H1 (cell line): Measurements from ENCODE around the gene RAD51B. TPM values are rescaled to one million over a fixed set of nuclear protein-coding genes. Genes with fewer than 3 reads are reported as not detected.

Experiments
- CTCF ChIA-PET: fragments of 300-600 bp; sonication (Branson Sonifier 250); formaldehyde crosslinking; loops from one replicate; lab custom pipeline; 2021; ENCODE audit not compliant: partially characterized antibody; lab: Charles Lee
- POLR2A ChIA-PET: fragments of 300-600 bp; sonication (Branson Sonifier 250); formaldehyde crosslinking; loops from one replicate; lab custom pipeline; 2021; ENCODE audit warnings: inconsistent platforms; ENCODE audit not compliant: partially characterized antibody; lab: Charles Lee
- DNase-seq, 2 experiments: peaks; one replicate each; pipeline versions ENCODE4 v3.0.0 to v3.0.0-alpha.2; 2010 to 2022; ENCODE audit warnings: low spot score in 2 of 2, low read depth in 1 of 2, mixed read lengths in 1 of 2
- FAIRE-seq: peaks from 2 replicates; lab custom pipeline; 2011; peaks lifted over from hg19 to GRCh38; lab: Jason Lieb, UNC
- H2AFZ ChIP-seq: 2 replicates; pipeline ENCODE4 v1.8.1; 2012; ENCODE audit warnings: low read length, inconsistent platforms
- H2AK5ac ChIP-seq: 2 replicates; pipeline ENCODE4 v1.6.1; 2013; ENCODE audit warnings: low read depth, low read length
- H2BK120ac ChIP-seq: replicated peaks from 2 replicates; pipeline ENCODE3; 2013; ENCODE audit warnings: low read depth, low read length, inconsistent platforms
- H2BK12ac ChIP-seq: 2 replicates; pipeline ENCODE4 v1.6.1; 2013; ENCODE audit warnings: low read depth, low read length
- H2BK15ac ChIP-seq: 2 replicates; pipeline ENCODE4 v1.6.1; 2013; ENCODE audit warnings: low read length
- H2BK20ac ChIP-seq: 2 replicates; pipeline ENCODE4 v1.6.1; 2013; ENCODE audit warnings: low read length
- H2BK5ac ChIP-seq: 2 replicates; pipeline ENCODE4 v1.6.1; 2013; ENCODE audit warnings: low read depth, low read length
- H3K14ac ChIP-seq: 2 replicates; pipeline ENCODE4 v1.6.1; 2013; ENCODE audit warnings: inconsistent platforms; ENCODE audit not compliant: insufficient read length
- H3K18ac ChIP-seq: 2 replicates; pipeline ENCODE4 v1.6.1; 2013; ENCODE audit warnings: low read length; ENCODE audit errors: extremely low read depth
- H3K23ac ChIP-seq: 2 replicates; pipeline ENCODE4 v1.6.1; 2013; ENCODE audit warnings: inconsistent platforms; ENCODE audit not compliant: insufficient read length
- H3K23me2 ChIP-seq: 2 replicates; pipeline ENCODE4 v1.6.1; 2013; ENCODE audit warnings: low read depth, low read length
- H3K27ac ChIP-seq: 2 replicates; pipeline ENCODE4 v1.6.1; 2011; ENCODE audit warnings: low read depth, low read length, inconsistent platforms
- H3K27me3 ChIP-seq, 4 experiments: replicated peaks in 1 of 4; 1 replicate in 1 of 4; 2 replicates in 3 of 4; pipeline versions ENCODE4 v1.6.1 to v1.8.1; 2011 to 2013; ENCODE audit warnings: low read length in 3 of 4, mild to moderate bottlenecking in 3 of 4, inconsistent platforms in 2 of 4, mixed read lengths in 2 of 4, moderate library complexity in 1 of 4; ENCODE audit not compliant: control insufficient read depth in 3 of 4, insufficient read depth in 3 of 4; ENCODE audit errors: extremely low read depth in 1 of 4
- H3K36me3 ChIP-seq, 4 experiments: 2 replicates each; pipeline versions ENCODE4 v1.6.1 to v1.8.1; 2011 to 2013; ENCODE audit warnings: mild to moderate bottlenecking in 4 of 4, low read length in 3 of 4, moderate library complexity in 2 of 4, control low read depth in 1 of 4, inconsistent platforms in 1 of 4; ENCODE audit not compliant: insufficient read depth in 4 of 4, control insufficient read depth in 2 of 4
- H3K4ac ChIP-seq: replicated peaks from 2 replicates; pipeline ENCODE3; 2013; ENCODE audit warnings: low read length, low read depth, mixed read lengths, inconsistent platforms; ENCODE audit not compliant: insufficient read length
- H3K4me1 ChIP-seq, 4 experiments: replicated peaks in 1 of 4; 1 replicate in 1 of 4; 2 replicates in 3 of 4; pipeline versions ENCODE4 v1.6.1 to v1.8.1; 2011 to 2013; ENCODE audit warnings: low read length in 3 of 4, inconsistent platforms in 2 of 4, mixed read lengths in 1 of 4; ENCODE audit not compliant: insufficient read depth in 4 of 4, control insufficient read depth in 3 of 4
- H3K4me2 ChIP-seq, 2 experiments: 2 replicates each; pipeline versions ENCODE4 v1.6.1 to v1.8.1; 2011 to 2013; ENCODE audit warnings: low read depth in 2 of 2, low read length in 2 of 2, control low read depth in 1 of 2, inconsistent platforms in 1 of 2, mild to moderate bottlenecking in 1 of 2; ENCODE audit not compliant: insufficient read depth in 1 of 2
- H3K4me3 ChIP-seq, 4 experiments: fragments of 200-600, 300-600 bp in 1 of 4; sonication (generic), shearing (Covaris generic), sonication (Bioruptor Twin) in 1 of 4; 2 replicates each; pipeline versions ENCODE4 v1.5.1 to v1.8.1; 2011 to 2016; ENCODE audit warnings: low read length in 4 of 4, low read depth in 3 of 4, control low read depth in 2 of 4, inconsistent platforms in 2 of 4, mild to moderate bottlenecking in 2 of 4, mixed read lengths in 1 of 4, moderate library complexity in 1 of 4; ENCODE audit not compliant: insufficient read depth in 2 of 4; ENCODE audit errors: extremely low read depth in 1 of 4
- H3K56ac ChIP-seq: replicated peaks from 2 replicates; pipeline ENCODE3; 2013; ENCODE audit warnings: low read depth, mild to moderate bottlenecking, mixed read lengths, low read length, inconsistent platforms; ENCODE audit not compliant: insufficient read length
- H3K79me1 ChIP-seq: 2 replicates; pipeline ENCODE4 v1.6.1; 2013; ENCODE audit warnings: low read depth, low read length, control low read depth
- H3K79me2 ChIP-seq, 2 experiments: 2 replicates each; pipeline versions ENCODE4 v1.6.1 to v1.8.1; 2012 to 2013; ENCODE audit warnings: low read length in 2 of 2, mild to moderate bottlenecking in 2 of 2, inconsistent platforms in 1 of 2; ENCODE audit not compliant: insufficient read depth in 2 of 2, control insufficient read depth in 1 of 2
- H3K9ac ChIP-seq, 4 experiments: replicated peaks in 1 of 4; 1 replicate in 1 of 4; 2 replicates in 3 of 4; pipeline versions ENCODE4 v1.6.1 to v1.8.1; 2011 to 2013; ENCODE audit warnings: low read depth in 3 of 4, low read length in 3 of 4, control low read depth in 2 of 4, mild to moderate bottlenecking in 2 of 4, moderate library complexity in 2 of 4, inconsistent platforms in 1 of 4; ENCODE audit errors: extremely low read depth in 1 of 4
- H3K9me3 ChIP-seq, 2 experiments: 2 replicates each; pipeline versions ENCODE4 v1.6.1 to v1.8.1; 2012 to 2013; ENCODE audit warnings: mild to moderate bottlenecking in 2 of 2, moderate library complexity in 2 of 2, control low read depth in 1 of 2, inconsistent platforms in 1 of 2, low read depth in 1 of 2, low read length in 1 of 2, mixed read lengths in 1 of 2; ENCODE audit not compliant: insufficient read depth in 2 of 2
- H4K20me1 ChIP-seq, 2 experiments: replicated peaks in 1 of 2; 2 replicates each; pipeline versions ENCODE3 to v1.8.1; 2011 to 2013; ENCODE audit warnings: inconsistent platforms in 2 of 2, low read length in 2 of 2, mild to moderate bottlenecking in 1 of 2; ENCODE audit not compliant: insufficient read depth in 2 of 2, control insufficient read depth in 1 of 2
- H4K5ac ChIP-seq: 2 replicates; pipeline ENCODE4 v1.6.1; 2013; ENCODE audit warnings: low read length, low read depth, mixed read lengths, inconsistent platforms; ENCODE audit not compliant: insufficient read length
- H4K8ac ChIP-seq: 2 replicates; pipeline ENCODE4 v1.8.0; 2013; ENCODE audit warnings: mild to moderate bottlenecking, moderate library complexity, low read length, inconsistent platforms; ENCODE audit not compliant: insufficient read depth; ENCODE audit errors: extremely low read depth
- H4K91ac ChIP-seq: replicated peaks from 2 replicates; pipeline ENCODE3; 2013; ENCODE audit warnings: low read length, mixed read lengths, inconsistent platforms; ENCODE audit not compliant: insufficient read length
- CREB1 ChIP-seq: IDR thresholded peaks from 2 replicates; pipeline ENCODE4 v1.6.1; 2012; ENCODE audit warnings: inconsistent platforms
- GTF2F1 ChIP-seq: IDR thresholded peaks from 2 replicates; pipeline ENCODE4 v1.6.1; 2012; ENCODE audit warnings: low read depth, low read length, improper control_type of control experiment, borderline replicate concordance
- JUN ChIP-seq: IDR thresholded peaks from 2 replicates; pipeline ENCODE4 v1.6.1; 2011; ENCODE audit warnings: low read depth, mild to moderate bottlenecking, improper control_type of control experiment, low read length
- MAFK ChIP-seq: IDR thresholded peaks from 2 replicates; pipeline ENCODE4 v1.6.1; 2012; ENCODE audit warnings: low read depth, mild to moderate bottlenecking, improper control_type of control experiment, low read length
- WGBS, 2 experiments: shearing (Covaris generic) in 1 of 2; methylation state at CpG; one replicate each; pipeline versions ENCODE4 v1.1.6 to v1.1.7; 2013 to 2015; ENCODE audit warnings: low lambda C conversion rate in 2 of 2, mixed read lengths in 2 of 2, inconsistent platforms in 1 of 2, low coverage in 1 of 2, missing lambda C conversion rate in 1 of 2; ENCODE audit not compliant: insufficient replicate concordance in 2 of 2, insufficient coverage in 1 of 2, insufficient read length in 1 of 2; ENCODE audit errors: extremely low coverage in 1 of 2, missing lambda C conversion rate in 1 of 2; 5-methylcytosine and 5-hydroxymethylcytosine counted together
- polyA plus RNA-seq, 7 experiments: library from polyadenylated mRNA; depleted of rRNA in 3 of 7; stranded (reverse) in 5 of 7; unstranded in 2 of 7; fragments of >200 nt in 5 of 7; fragments of 200-250 nt in 2 of 7; gene quantifications; 1 replicate in 5 of 7; 2 replicates in 1 of 7; 4 replicates in 1 of 7; pipeline versions ENCODE4 v1.2.1 to v1.2.3, GENCODE V29; 2011 to 2013; ENCODE audit warnings: missing spikeins in 2 of 7, mixed read lengths in 2 of 7
- total RNA-seq: library from RNA; stranded (reverse); fragmentation: NEBNext Ultra II Directional; extraction: Animal tissue kit (Norgen Biotek cat#: 25700); gene quantifications from 2 replicates; pipeline ENCODE4 v1.2.1, GENCODE V29; 2021

The RAD51B gene
- total and polyA plus RNA-seq, 2 of the 8 experiments (the other 6 are each of a cell fraction or from before 2014, with no cell fraction given), result 3.9 to 14.9 TPM

GRCh38 chr14:68535404-68536017 lies 715.9 kb downstream of the RAD51B start:
- H3K79me2 ChIP-seq, result no peaks in the 10 kb centered on the region
- peak overlapping the region; percentile 66; the same call in 1 of the 2 replicates for H2BK15ac ChIP-seq
- no peak overlapping the region for H2AFZ ChIP-seq
- H3K36me3 ChIP-seq, result no peaks in the 10 kb centered on the region; a peak in 1 of 8 replicates
- H2BK20ac ChIP-seq, result no peak overlapping the region
- no peaks in the 10 kb centered on the region for H3K79me1 ChIP-seq
- ChIA-PET CTCF (interaction anchor here (0.5 to 2.2 kb wide), 4 partner anchors 12 to 745 kb away, joined by 3 to 5 read pairs (median 3); no protein-coding TSS in a partner anchor), POLR2A (no interaction called here)
- H3K56ac ChIP-seq, result no peak overlapping the region
- H3K9me3 ChIP-seq, result peaks cover under 1 to 4% of the 10 kb centered on the region in 2 experiments; a peak in 1 of 4 replicates
- no peaks in the 10 kb centered on the region for H3K4me1 ChIP-seq
- H3K23me2 ChIP-seq, result no peaks in the 10 kb centered on the region
- H2BK5ac ChIP-seq, result no peak overlapping the region
- H4K8ac ChIP-seq, result no peak overlapping the region
- no peak overlapping the region for H2BK120ac ChIP-seq
- no peak overlapping the region for H4K91ac ChIP-seq
- no peak overlapping the region for H4K5ac ChIP-seq
- H4K20me1 ChIP-seq, result no peaks in the 10 kb centered on the region
- no peak overlapping the region for H3K18ac ChIP-seq
- no peaks in the 10 kb centered on the region; a peak in 1 of 7 replicates for H3K27me3 ChIP-seq
- no peak overlapping the region for H3K4ac ChIP-seq
- no peak overlapping the region for H3K27ac ChIP-seq
- H3K4me2 ChIP-seq, result no peak overlapping the region
- FAIRE-seq (no peak), DNase-seq (no peak)
- no peak overlapping the region for H2AK5ac ChIP-seq
- 89% methylated on average over 5 of the region's 5 CpGs; no CpG with 5 or more reads in 1 of the 2 experiments for WGBS, 2 experiments
- no peak overlapping the region for H2BK12ac ChIP-seq
- H3K9ac ChIP-seq, result no peak overlapping the region
- no peak overlapping the region for H3K4me3 ChIP-seq
- no peak for TF ChIP-seq GTF2F1
- TF ChIP-seq MAFK, result no peak
- no peak for TF ChIP-seq JUN
- no peak for TF ChIP-seq CREB1
- no peak overlapping the region for H3K14ac ChIP-seq
- H3K23ac ChIP-seq, result no peak overlapping the region
